Measurements from ENCODE around the gene SLC29A3. TPM values are rescaled to one million over a fixed set of nuclear protein-coding genes. Genes with fewer than 3 reads are reported as not detected.

The SLC29A3 gene
- total RNA-seq, 2 experiments from 2014 or later = 2.9 to 3.3 TPM

DNA sequence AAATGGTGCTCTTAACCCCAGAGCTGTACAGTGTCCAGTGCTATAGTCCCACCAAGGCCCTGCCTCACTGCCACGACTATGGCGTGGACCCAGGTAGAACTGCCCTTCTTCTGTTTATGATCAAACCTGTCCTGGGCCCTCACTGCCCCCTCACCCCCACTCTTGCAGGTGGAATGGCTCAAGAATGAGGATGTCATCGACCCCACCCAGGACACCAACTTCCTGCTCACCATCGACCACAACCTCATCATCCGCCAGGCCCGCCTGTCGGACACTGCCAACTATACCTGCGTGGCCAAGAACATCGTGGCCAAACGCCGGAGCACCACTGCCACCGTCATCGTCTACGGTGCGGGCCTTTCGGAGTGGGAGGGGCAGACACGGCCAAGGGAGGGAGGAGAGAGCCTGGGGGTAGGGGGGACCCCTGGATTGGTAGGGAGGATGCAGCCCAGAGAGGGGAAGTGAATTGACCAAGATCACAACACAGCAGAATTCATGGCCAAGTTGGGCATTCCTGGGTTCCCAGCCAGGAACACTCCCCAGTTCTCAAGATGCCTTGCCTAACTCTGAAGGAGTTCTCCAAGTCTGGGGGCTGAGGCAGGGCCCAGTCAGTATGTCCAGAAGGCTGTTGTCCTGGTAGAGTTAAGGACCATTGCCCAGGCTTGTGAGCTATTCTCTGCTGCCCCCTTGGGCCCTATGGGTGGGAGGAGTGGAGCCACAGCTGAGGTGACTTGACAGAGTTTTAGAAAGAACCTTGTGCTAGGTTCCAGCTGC is 32.4 kb upstream of the SLC29A3 start:
- Mint-ChIP-seq H3K27ac (no peak overlapping the region), H3K4me1 (ENCODE audit: low read depth) (no peaks in the 10 kb centered on the region), H3K9me3 (no peaks in the 10 kb centered on the region), H3K4me3 (no peak overlapping the region), H3K36me3 (ENCODE audit: low read depth) (no peaks in the 10 kb centered on the region), H3K27me3 (no peaks in the 10 kb centered on the region)
- ATAC-seq (no peak), DNase-seq (no peak)
- ChIA-PET CTCF (interaction anchor here (1.4 to 2.7 kb wide), 2 partner anchors 361 to 383 kb away, joined by 5 to 19 read pairs; no protein-coding TSS in a partner anchor), POLR2A (no interaction called here)
- intact Hi-C loops (cut with micrococcal nuclease) = loop anchor here (5.0 kb wide), 1 partner anchor 379 kb away; no protein-coding TSS in a partner anchor
- TF ChIP-seq, protein P1, sequence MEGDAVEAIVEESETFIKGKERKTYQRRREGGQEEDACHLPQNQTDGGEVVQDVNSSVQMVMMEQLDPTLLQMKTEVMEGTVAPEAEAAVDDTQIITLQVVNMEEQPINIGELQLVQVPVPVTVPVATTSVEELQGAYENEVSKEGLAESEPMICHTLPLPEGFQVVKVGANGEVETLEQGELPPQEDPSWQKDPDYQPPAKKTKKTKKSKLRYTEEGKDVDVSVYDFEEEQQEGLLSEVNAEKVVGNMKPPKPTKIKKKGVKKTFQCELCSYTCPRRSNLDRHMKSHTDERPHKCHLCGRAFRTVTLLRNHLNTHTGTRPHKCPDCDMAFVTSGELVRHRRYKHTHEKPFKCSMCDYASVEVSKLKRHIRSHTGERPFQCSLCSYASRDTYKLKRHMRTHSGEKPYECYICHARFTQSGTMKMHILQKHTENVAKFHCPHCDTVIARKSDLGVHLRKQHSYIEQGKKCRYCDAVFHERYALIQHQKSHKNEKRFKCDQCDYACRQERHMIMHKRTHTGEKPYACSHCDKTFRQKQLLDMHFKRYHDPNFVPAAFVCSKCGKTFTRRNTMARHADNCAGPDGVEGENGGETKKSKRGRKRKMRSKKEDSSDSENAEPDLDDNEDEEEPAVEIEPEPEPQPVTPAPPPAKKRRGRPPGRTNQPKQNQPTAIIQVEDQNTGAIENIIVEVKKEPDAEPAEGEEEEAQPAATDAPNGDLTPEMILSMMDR (IDR thresholded peaks at IDR 0.05) = no peak

DNA sequence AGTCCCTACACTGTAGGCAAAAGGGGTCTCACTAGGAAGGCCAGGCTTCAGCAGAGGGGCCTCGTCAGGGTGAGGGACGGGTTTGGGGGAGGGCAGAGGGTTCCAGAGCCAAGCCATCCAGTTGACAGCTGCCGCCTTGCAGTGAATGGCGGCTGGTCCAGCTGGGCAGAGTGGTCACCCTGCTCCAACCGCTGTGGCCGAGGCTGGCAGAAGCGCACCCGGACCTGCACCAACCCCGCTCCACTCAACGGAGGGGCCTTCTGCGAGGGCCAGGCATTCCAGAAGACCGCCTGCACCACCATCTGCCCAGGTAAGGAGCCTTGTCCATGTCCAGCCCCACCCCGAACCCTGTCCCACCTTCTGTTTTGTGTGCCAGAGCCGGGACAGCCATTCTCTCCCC is 31.6 kb upstream of the SLC29A3 start:
- POLR2A ChIA-PET = no interaction called here
- Mint-ChIP-seq H3K4me1 (ENCODE audit: low read depth) (no peaks in the 10 kb centered on the region), H3K27ac (no peak overlapping the region), H3K9me3 (no peaks in the 10 kb centered on the region), H3K36me3 (ENCODE audit: low read depth) (no peaks in the 10 kb centered on the region), H3K27me3 (no peaks in the 10 kb centered on the region), H3K4me3 (no peak overlapping the region)
- DNase-seq (no peak), ATAC-seq (no peak)
- TF ChIP-seq, protein P1 (IDR thresholded peaks at IDR 0.05) = no peak
- CTCF ChIA-PET = no interaction called here
- intact Hi-C loops (cut with micrococcal nuclease) = loop anchor here (5.0 kb wide), 1 partner anchor 380 kb away; no protein-coding TSS in a partner anchor

DNA sequence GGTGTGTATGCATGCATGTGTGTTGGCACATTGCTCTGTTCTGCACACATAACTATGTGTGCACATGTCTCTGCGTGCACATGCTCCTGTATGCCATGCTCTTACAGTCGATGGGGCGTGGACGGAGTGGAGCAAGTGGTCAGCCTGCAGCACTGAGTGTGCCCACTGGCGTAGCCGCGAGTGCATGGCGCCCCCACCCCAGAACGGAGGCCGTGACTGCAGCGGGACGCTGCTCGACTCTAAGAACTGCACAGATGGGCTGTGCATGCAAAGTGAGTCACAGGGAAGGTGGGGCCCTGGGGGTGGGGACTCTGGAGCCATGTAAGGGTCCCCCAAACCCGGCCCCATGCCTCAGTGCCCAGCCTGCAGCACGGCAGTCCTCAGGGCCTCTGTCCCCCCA is 30.6 kb upstream of the SLC29A3 start:
- TF ChIP-seq, protein P1 (IDR thresholded peaks at IDR 0.05) = no peak
- DNase-seq = no peak
- intact Hi-C loops (cut with micrococcal nuclease) = loop anchor here (5.0 kb wide), 1 partner anchor 381 kb away; no protein-coding TSS in a partner anchor
- H3K4me3 Mint-ChIP-seq = no peak overlapping the region
- H3K9me3 Mint-ChIP-seq = no peaks in the 10 kb centered on the region
- no peaks in the 10 kb centered on the region for H3K36me3 Mint-ChIP-seq (ENCODE audit: low read depth)
- no peak overlapping the region for H3K27ac Mint-ChIP-seq
- POLR2A ChIA-PET = no interaction called here
- H3K27me3 Mint-ChIP-seq = no peaks in the 10 kb centered on the region
- ATAC-seq = no peak
- CTCF ChIA-PET = no interaction called here
- no peaks in the 10 kb centered on the region for H3K4me1 Mint-ChIP-seq (ENCODE audit: low read depth)

DNA sequence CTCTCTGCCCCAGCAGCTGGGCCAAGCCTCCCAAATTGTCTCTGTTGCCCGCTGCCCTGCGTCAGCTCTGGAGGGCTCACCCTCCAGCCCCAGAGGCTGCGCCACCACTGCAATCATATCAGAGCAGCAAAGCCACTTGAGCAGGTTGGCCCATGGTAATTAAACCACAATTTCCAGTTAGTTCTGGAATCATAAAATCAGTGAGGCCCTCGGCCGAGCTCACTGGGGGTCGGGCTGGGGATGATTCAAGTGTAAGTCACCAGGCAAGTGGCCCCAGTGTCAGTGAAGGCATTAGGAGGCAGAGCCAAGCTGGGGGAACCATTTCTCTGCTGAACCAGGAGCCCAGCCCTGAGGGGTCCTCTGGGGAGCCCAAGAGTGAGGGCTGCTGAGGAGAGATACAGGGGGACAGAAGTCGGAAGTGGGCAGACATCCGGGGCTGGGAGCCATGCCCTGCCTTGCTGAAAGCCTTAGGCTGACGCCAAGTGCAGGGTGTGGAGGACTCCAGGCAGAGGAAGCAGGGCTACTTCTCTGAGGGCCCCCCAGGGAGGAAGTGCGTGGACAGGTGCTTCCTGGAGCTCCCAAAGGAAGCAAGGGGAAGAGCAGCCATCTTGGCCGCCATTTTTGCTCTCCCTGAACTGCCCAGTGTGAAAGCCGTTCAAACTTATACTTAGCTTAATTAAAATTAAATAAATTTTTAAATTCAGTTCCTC is 29.5 kb upstream of the SLC29A3 start:
- no peak overlapping the region for H3K4me3 Mint-ChIP-seq
- intact Hi-C loops (cut with micrococcal nuclease) = loop anchor here (5.0 kb wide), 1 partner anchor 382 kb away; no protein-coding TSS in a partner anchor
- no peaks in the 10 kb centered on the region for H3K4me1 Mint-ChIP-seq (ENCODE audit: low read depth)
- no peaks in the 10 kb centered on the region for H3K9me3 Mint-ChIP-seq
- no peak overlapping the region for H3K27ac Mint-ChIP-seq
- no peak for ATAC-seq
- no peaks in the 10 kb centered on the region for H3K36me3 Mint-ChIP-seq (ENCODE audit: low read depth)
- ChIA-PET POLR2A (no interaction called here), CTCF (interaction anchor here (1.1 to 1.2 kb wide), 2 partner anchors 13 to 14 kb away, joined by 3 to 4 read pairs; no protein-coding TSS in a partner anchor)
- no peak for DNase-seq
- no peaks in the 10 kb centered on the region for H3K27me3 Mint-ChIP-seq
- TF ChIP-seq, protein P1 (IDR thresholded peaks at IDR 0.05) = no peak

DNA sequence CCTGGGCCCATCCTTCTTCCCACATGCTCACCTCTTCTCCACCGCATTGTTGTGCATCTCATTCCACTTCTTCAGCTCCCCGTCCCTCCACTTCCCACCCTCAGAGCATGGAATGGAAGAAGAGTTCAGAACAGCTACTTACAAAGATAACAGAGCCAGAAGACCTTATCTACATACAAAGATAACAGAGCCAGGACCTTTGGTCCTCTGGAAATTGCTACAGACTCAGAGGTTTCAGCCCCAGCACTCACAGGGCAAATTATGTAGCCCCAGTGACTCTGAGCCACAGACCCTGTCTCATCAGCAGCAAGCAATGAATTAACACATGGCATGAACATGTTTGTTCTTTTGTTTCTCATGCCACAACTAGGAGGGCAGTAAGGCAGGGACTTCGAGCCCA is 28.7 kb upstream of the SLC29A3 start:
- TF ChIP-seq, protein P1 (IDR thresholded peaks at IDR 0.05) = no peak
- Mint-ChIP-seq H3K9me3 (no peaks in the 10 kb centered on the region), H3K36me3 (ENCODE audit: low read depth) (no peaks in the 10 kb centered on the region), H3K4me1 (ENCODE audit: low read depth) (no peaks in the 10 kb centered on the region), H3K4me3 (no peak overlapping the region), H3K27ac (no peak overlapping the region), H3K27me3 (no peaks in the 10 kb centered on the region)
- intact Hi-C loops (cut with micrococcal nuclease) = no loop called here
- no peak for DNase-seq
- POLR2A ChIA-PET = no interaction called here
- no peak for ATAC-seq
- CTCF ChIA-PET = interaction anchor here (1.1 to 1.2 kb wide), 2 partner anchors 12 to 13 kb away, joined by 3 to 4 read pairs; no protein-coding TSS in a partner anchor

Data from activated CD8-positive, alpha-beta T cell treated with anti-CD3 and anti-CD28 coated beads for 36 hours (primary cell).